Stimulated activated CD8-positive, alpha-beta memory T cell treated with anti-CD3 and anti-CD28 coated beads, Interleukin-15, amount 100 ng/mL, for 4 hours (primary cell): ENCODE data around the gene UBL4B.

Source experiments
- DNase-seq, 2 donors: peaks; one replicate each; pipeline ENCODE4 v3.0.0-alpha.2; 2020; ENCODE audit warnings: low read depth in 2 of 2

The UBL4B gene

GRCh38 chr1:110155878-110156522 lies 43.8 kb downstream of the UBL4B start:
- DNase-seq: no peak

DNA sequence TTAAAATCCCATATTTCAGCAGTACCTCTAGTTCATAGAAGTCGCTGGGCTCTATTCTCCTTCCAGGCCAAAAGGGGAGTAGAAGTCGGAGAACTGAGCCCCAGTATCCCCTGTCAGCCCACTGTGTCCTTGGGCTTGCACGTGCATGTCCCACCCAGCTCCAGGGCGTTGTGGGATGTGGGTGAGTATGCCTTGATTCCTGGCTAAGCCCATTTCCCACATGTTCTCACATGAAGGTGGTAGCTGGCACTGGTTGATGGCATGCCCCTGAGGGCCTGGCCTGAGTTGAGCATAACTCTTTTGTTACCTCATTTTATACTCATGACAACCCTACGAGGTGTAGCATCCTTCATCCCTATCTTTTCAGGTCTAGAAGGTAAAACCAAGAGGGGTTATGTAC lies 46.0 kb downstream of the UBL4B start:
- no peak for DNase-seq

DNA sequence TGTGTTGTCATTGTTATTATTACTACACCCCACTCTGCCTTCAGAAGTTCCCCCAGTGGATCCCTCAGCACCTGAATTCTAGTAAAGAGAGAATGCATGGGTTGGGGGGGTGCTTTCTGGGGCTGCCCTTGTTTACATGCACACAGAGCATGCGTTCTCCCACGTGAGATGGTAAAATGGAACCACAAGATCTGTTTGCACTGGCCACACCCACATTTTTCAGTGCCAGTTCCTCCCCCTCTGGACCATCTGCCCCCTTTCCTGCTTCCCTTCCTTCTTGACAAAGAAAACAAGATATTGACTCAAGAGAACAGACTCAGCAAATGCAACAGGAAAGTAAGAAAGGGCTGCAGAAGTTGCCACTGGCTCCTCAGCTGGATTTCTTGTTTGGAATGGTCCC lies 46.9 kb downstream of the UBL4B start:
- DNase-seq: no peak

GRCh38 chr1:110160538-110161100 lies 48.4 kb downstream of the UBL4B start:
- DNase-seq: no peak

DNA sequence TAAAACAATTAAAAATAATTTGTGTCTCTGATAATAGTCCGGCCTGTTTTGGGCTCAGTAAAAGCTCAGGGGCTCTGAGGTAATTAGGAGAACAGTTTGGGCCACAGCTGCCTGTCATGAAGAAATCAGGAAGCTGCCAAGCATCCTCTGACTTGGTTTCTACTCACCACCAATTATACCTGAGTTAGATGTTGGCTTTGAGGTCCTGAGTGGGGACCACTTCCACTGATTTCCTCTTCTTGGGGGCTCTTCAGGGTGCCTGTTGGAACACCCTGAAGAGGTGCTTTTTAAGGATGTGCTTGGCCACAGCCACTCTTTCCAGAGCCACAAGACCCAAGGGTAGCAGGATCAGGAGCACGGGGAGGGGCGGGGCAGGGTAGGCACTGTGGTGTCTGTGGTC lies 48.9 kb downstream of the UBL4B start:
- DNase-seq: no peak

DNA sequence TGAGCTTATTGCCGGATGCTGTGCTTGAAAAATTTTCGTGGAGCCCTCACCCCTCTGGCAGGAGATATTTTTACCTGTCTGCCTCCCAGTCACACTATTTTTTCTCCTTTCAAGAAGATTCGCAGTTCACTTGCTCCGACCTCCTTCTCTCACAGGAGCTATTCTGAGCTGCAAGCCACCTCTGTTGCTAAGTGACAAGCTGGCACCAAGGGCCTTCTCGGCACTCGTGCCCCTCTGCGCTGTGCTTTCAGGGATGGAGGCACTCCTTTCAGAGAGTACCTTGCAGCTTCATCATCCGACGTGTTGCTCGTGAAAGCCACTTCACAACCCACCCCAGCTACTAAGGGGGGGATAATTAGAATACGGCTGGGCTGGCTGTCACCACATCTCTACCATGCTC lies 49.6 kb downstream of the UBL4B start:
- no peak for DNase-seq
